Measurements from ENCODE around the gene LSAMP. TPM values are rescaled to one million over a fixed set of nuclear protein-coding genes. Genes with fewer than 3 reads are reported as not detected.
A peak's percentile ranks its signal among the peaks of the same experiment; 100 is the strongest.

Gene LSAMP
- total and polyA plus RNA-seq, 7 donors = 0.23 to 47.1 (median 22.9) TPM

DNA sequence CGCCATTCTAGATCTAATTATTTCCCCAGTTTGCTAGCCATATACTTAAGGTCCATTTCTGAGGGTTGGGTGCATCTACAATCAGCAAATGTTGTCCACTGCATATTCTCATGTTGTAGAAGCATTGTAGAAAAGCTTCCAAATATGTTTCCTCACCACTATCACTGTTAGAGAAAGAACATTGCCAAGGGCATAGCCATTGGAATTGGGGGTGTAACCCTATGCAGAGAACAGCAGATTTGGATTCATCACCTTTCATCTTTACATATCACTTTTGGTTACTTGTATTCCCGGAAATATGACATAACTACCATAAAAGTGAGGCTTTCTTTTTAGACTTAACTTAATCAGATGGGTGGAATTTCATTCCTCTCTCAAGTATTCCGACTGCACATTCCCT lies 203.6 kb downstream of the LSAMP start:
- Histone ChIP-seq H3K27ac (peak overlapping the region in 1 of 4 donors; percentile 16), H3K27me3 (no peaks in the 10 kb centered on the region), H3K36me3 (no peaks in the 10 kb centered on the region), H3K4me1 (peaks cover 0 to 24% (median 11%) of the 10 kb centered on the region in 4 donors), H3K4me3 (no peak overlapping the region), H3K9me3 (no peaks in the 10 kb centered on the region)
- 59 to 75% methylated on average over 3 of the region's 3 CpGs for WGBS, 2 donors
- TF ChIP-seq POLR2AphosphoS5 (IDR thresholded peaks at IDR 0.05) = no peak
- no peak for DNase-seq
- intact Hi-C loops (cut with DNase I) = no loop called here

DNA sequence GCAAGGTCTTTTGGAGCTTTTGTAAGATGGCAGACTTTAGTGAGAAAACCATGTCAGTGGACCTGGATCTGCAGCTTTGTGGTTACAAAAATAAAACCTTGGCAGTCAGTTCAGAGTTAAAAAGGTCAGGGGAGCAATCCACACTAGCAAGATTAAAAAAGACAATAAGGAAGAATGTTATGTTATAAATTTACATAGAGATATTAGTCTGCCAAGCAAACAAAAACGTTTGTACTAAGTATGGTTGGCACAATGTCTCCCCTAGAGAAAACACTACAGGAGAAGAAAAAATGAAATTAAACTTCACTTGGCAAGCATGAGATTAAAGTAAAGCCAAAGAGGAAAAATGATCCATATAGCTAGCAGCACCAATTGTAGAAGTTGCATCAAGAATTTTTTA lies 205.0 kb downstream of the LSAMP start:
- Histone ChIP-seq H3K27ac (no peak overlapping the region), H3K4me1 (peaks cover 0 to 24% (median 10%) of the 10 kb centered on the region in 4 donors), H3K27me3 (no peaks in the 10 kb centered on the region), H3K4me3 (no peak overlapping the region), H3K9me3 (no peaks in the 10 kb centered on the region), H3K36me3 (no peaks in the 10 kb centered on the region)
- intact Hi-C loops (cut with DNase I) = no loop called here
- WGBS, 2 donors = 0% methylated on average over 1 of the region's 1 CpG
- DNase-seq = no peak
- no peak for TF ChIP-seq POLR2A (IDR thresholded peaks at IDR 0.05)
- TF ChIP-seq, protein P1, sequence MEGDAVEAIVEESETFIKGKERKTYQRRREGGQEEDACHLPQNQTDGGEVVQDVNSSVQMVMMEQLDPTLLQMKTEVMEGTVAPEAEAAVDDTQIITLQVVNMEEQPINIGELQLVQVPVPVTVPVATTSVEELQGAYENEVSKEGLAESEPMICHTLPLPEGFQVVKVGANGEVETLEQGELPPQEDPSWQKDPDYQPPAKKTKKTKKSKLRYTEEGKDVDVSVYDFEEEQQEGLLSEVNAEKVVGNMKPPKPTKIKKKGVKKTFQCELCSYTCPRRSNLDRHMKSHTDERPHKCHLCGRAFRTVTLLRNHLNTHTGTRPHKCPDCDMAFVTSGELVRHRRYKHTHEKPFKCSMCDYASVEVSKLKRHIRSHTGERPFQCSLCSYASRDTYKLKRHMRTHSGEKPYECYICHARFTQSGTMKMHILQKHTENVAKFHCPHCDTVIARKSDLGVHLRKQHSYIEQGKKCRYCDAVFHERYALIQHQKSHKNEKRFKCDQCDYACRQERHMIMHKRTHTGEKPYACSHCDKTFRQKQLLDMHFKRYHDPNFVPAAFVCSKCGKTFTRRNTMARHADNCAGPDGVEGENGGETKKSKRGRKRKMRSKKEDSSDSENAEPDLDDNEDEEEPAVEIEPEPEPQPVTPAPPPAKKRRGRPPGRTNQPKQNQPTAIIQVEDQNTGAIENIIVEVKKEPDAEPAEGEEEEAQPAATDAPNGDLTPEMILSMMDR (IDR thresholded peaks at IDR 0.05) = no peak

DNA sequence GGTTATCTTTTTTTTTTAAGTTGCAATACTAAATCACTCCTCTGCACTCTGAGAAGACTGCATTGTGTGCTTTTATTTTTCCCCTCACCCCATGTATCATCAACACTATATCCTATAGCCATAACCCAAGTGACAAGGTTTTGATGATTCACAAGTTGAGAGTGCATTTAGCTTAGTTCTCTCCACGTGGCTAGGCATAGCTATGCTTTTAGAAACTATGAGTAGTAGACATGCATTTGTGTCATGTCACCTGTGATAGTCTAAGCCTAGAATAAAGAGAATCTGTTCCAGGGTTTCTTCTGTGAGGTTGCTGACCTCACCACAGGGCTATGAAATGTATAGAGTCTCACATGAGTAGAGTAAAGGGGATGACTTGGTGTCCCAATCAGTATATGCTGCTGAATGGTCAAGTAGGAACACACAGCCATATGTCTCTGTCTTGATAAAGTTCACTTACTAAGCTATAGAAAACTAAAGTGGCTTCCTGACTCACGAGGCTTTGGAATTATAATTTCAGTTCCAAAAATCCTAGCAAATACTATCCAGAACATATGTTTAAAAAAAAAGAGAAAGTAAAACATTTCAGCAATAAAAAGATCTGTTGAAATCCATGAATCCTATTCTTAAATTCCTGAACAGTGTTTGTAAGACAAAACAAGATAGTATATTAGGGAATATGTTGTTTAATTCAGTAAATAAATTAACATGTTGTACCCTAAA lies 206.3 kb downstream of the LSAMP start:
- intact Hi-C loops (cut with DNase I) = no loop called here
- no peak overlapping the region for H3K27ac ChIP-seq
- no peaks in the 10 kb centered on the region for H3K9me3 ChIP-seq
- no peaks in the 10 kb centered on the region for H3K36me3 ChIP-seq
- no peak for TF ChIP-seq POLR2A (IDR thresholded peaks at IDR 0.05)
- TF ChIP-seq, protein P1 (IDR thresholded peaks at IDR 0.05) = no peak
- no peak for TF ChIP-seq EP300 (IDR thresholded peaks at IDR 0.05)
- no peak for TF ChIP-seq POLR2AphosphoS5 (IDR thresholded peaks at IDR 0.05)
- H3K27me3 ChIP-seq = no peaks in the 10 kb centered on the region
- no peak overlapping the region for H3K4me3 ChIP-seq
- peaks cover 0 to 26% (median 11%) of the 10 kb centered on the region in 4 donors for H3K4me1 ChIP-seq
- WGBS, 2 donors = 4 to 20% methylated on average over 2 of the region's 2 CpGs
- DNase-seq = no peak

DNA sequence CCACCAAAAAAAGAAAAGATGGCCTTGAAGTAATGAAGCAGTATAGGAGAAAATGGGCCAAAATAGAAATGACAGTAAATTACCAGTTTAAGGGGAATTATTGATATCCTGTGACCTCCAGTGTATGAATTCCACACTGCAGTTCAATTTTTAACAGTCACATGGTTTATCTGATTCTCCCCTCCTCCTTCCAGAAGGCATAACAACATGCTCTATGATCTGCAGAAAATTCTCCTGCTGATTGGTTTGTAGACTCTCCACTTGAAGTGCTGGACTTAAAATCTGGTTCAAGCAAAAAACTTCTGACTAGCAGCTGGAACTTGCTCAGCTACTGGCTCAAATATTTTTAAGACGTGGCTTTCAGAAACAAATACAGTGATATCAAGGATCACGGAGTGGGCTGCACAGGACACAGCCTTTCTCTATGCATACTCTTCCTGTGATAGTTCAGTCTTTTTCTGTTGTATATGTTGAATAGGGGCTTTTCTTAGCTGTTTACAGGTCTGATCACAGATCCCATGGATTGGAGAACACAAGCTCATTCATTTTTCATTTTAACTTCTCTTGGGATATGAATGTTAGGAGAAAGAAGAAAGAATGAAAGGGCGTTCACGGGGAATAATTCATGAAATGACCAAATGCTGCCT lies 211.5 kb downstream of the LSAMP start:
- intact Hi-C loops (cut with DNase I) = no loop called here
- Histone ChIP-seq H3K4me3 (no peak overlapping the region), H3K27ac (no peak overlapping the region), H3K36me3 (no peaks in the 10 kb centered on the region), H3K4me1 (peaks cover 0 to 7% (median 6%) of the 10 kb centered on the region in 4 donors), H3K27me3 (no peaks in the 10 kb centered on the region), H3K9me3 (no peaks in the 10 kb centered on the region)
- no peak for TF ChIP-seq POLR2AphosphoS5 (IDR thresholded peaks at IDR 0.05)
- TF ChIP-seq, protein P1 (IDR thresholded peaks at IDR 0.05) = no peak
- TF ChIP-seq POLR2A (IDR thresholded peaks at IDR 0.05) = no peak
- TF ChIP-seq EP300 (IDR thresholded peaks at IDR 0.05) = no peak
- no peak for DNase-seq
- WGBS, 2 donors = 50 to 61% methylated on average over 4 of the region's 4 CpGs

DNA sequence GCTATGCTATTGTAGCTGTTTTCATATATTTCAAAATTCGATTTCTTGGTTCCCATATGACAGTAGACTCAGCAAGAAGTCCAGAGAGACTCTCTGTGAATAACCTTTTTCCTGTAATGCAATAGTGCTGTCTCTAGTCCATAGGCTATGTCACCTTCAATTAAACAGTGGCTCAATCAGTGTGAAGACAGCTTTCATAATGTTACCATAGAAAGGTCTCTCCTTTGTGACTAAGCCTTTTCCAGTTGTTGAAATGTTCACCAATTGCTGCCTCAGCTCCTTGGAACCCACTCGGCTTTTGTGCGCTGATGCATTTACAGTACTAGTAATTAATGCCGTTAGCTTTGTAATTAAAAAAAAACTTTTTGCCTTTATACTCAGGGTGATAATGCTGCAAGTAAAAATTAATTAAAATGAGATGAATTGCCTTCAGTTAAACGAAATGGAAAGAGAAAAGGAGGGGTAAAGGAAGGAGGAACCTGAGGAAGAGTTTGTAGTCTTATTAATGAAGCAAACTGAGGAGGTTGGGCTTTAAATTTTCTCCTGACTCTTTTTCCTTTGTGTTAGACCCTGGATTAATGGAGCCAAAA lies 214.8 kb downstream of the LSAMP start:
- no peak overlapping the region for H3K4me3 ChIP-seq
- WGBS, 2 donors = 64 to 79% methylated on average over 5 of the region's 5 CpGs
- TF ChIP-seq, protein P1 (IDR thresholded peaks at IDR 0.05) = no peak
- TF ChIP-seq EP300 (IDR thresholded peaks at IDR 0.05) (no peak), POLR2A (IDR thresholded peaks at IDR 0.05) (no peak), POLR2AphosphoS5 (IDR thresholded peaks at IDR 0.05) (no peak)
- intact Hi-C loops (cut with DNase I) = no loop called here
- no peak overlapping the region for H3K27ac ChIP-seq
- peaks cover 0 to 7% (median 5%) of the 10 kb centered on the region in 4 donors for H3K4me1 ChIP-seq
- H3K9me3 ChIP-seq = no peaks in the 10 kb centered on the region
- H3K36me3 ChIP-seq = no peaks in the 10 kb centered on the region
- H3K27me3 ChIP-seq = no peaks in the 10 kb centered on the region
- DNase-seq = no peak

Measured in sigmoid colon (tissue), 7 donors.